IMR-90 (cell line): ENCODE measurements around the gene RHOD. TPM values are rescaled to one million over a fixed set of nuclear protein-coding genes. Genes with fewer than 3 reads are reported as not detected.

ENCODE experiments used
- ATAC-seq: fragments of 200-7000 bp; cut with Tn5 transposase; 2 replicates; pipeline ENCODE4 v1.9.1; 2020; ENCODE audit warnings: low read depth, mild to moderate bottlenecking, moderate library complexity
- BruUV-seq: library from RNA; stranded (reverse); fragments of 400-500 nt; replicated peaks from 2 replicates; lab custom pipeline; 2021; lab: Mats Ljungman, UMichigan
- CTCF ChIA-PET: fragments of 300-600 bp; formaldehyde crosslinking; extraction: SDS; loops from one replicate; lab custom pipeline; 2021; ENCODE audit warnings: antibody characterized with exemption; lab: Yijun Ruan, JAX
- POLR2A ChIA-PET: fragments of 300-600 bp; sonication (Branson Sonifier 250); formaldehyde crosslinking; loops from one replicate; lab custom pipeline; 2022; ENCODE audit warnings: antibody characterized with exemption; ENCODE audit not compliant: unreplicated experiment; lab: Charles Lee
- DNase-seq: peaks from one replicate; pipeline ENCODE4 v3.0.0; 2013
- H2AFZ ChIP-seq: replicated peaks from 2 replicates; pipeline ENCODE3; 2013; ENCODE audit warnings: low read length, mild to moderate bottlenecking; ENCODE audit not compliant: poor library complexity
- H2AK5ac ChIP-seq: 2 replicates; pipeline ENCODE4 v1.6.1; 2013; ENCODE audit warnings: low read depth, low read length, inconsistent platforms
- H2AK9ac ChIP-seq: replicated peaks from 2 replicates; pipeline ENCODE3; 2013; ENCODE audit warnings: mild to moderate bottlenecking, low read depth, low read length, moderate library complexity; ENCODE audit not compliant: poor library complexity
- H2BK120ac ChIP-seq: 2 replicates; pipeline ENCODE4 v1.6.1; 2013; ENCODE audit warnings: low read depth, low read length, inconsistent platforms
- H2BK15ac ChIP-seq: 3 replicates; pipeline ENCODE4 v1.6.1; 2013; ENCODE audit warnings: low read depth, low read length, inconsistent platforms
- H2BK20ac ChIP-seq: 2 replicates; pipeline ENCODE4 v1.6.1; 2013; ENCODE audit warnings: low read depth, mild to moderate bottlenecking, inconsistent platforms, low read length, moderate library complexity
- H2BK5ac ChIP-seq: 2 replicates; pipeline ENCODE4 v1.6.1; 2013; ENCODE audit warnings: mild to moderate bottlenecking, low read depth, low read length, inconsistent platforms; ENCODE audit not compliant: poor library complexity, severe bottlenecking
- H3K14ac ChIP-seq: replicated peaks from 2 replicates; pipeline ENCODE4 v1.6.1; 2013; ENCODE audit warnings: low read depth, low read length, inconsistent platforms
- H3K18ac ChIP-seq: 2 replicates; pipeline ENCODE4 v1.6.1; 2013; ENCODE audit warnings: low read depth, low read length, control low read depth
- H3K23ac ChIP-seq: 2 replicates; pipeline ENCODE4 v1.6.1; 2013; ENCODE audit warnings: low read depth, low read length, inconsistent platforms
- H3K27ac ChIP-seq: 2 replicates; pipeline ENCODE4 v1.5.1; 2013; ENCODE audit warnings: mild to moderate bottlenecking, control low read depth, low read length; ENCODE audit not compliant: insufficient read depth
- H3K27me3 ChIP-seq: 2 replicates; pipeline ENCODE4 v1.6.1; 2013; ENCODE audit warnings: low read length; ENCODE audit not compliant: control insufficient read depth, insufficient read depth
- H3K36me3 ChIP-seq: 2 replicates; pipeline ENCODE4 v1.6.1; 2013; ENCODE audit warnings: low read length, mixed read lengths; ENCODE audit not compliant: control insufficient read depth, insufficient read depth
- H3K4ac ChIP-seq: 2 replicates; pipeline ENCODE4 v1.6.1; 2013; ENCODE audit warnings: low read depth, low read length, inconsistent platforms
- H3K4me1 ChIP-seq: 2 replicates; pipeline ENCODE4 v1.6.1; 2013; ENCODE audit warnings: low read length, mixed read lengths; ENCODE audit not compliant: control insufficient read depth, insufficient read depth
- H3K4me2 ChIP-seq: 2 replicates; pipeline ENCODE4 v1.6.1; 2013; ENCODE audit warnings: low read depth, mild to moderate bottlenecking, control low read depth, low read length, moderate library complexity
- H3K4me3 ChIP-seq: 2 replicates; pipeline ENCODE4 v1.5.1; 2013; ENCODE audit warnings: low read depth, mild to moderate bottlenecking, control low read depth, low read length, moderate library complexity; ENCODE audit not compliant: insufficient read depth
- H3K56ac ChIP-seq: 2 replicates; pipeline ENCODE4 v1.6.1; 2013; ENCODE audit warnings: low read length, inconsistent platforms; ENCODE audit not compliant: insufficient read depth; ENCODE audit errors: extremely low read depth
- H3K79me1 ChIP-seq, 2 experiments: 2 replicates each; pipeline ENCODE4 v1.6.1; 2013; ENCODE audit warnings: low read length in 2 of 2, inconsistent platforms in 1 of 2, low read depth in 1 of 2
- H3K9ac ChIP-seq: 2 replicates; pipeline ENCODE4 v1.6.1; 2013; ENCODE audit warnings: low read depth, low read length, control low read depth
- H3K9me1 ChIP-seq: 2 replicates; pipeline ENCODE4 v1.6.1; 2013; ENCODE audit warnings: low read length, inconsistent platforms; ENCODE audit not compliant: insufficient read depth
- H3K9me3 ChIP-seq: 2 replicates; pipeline ENCODE4 v1.6.1; 2013; ENCODE audit warnings: low read length; ENCODE audit not compliant: control insufficient read depth, insufficient read depth
- H4K20me1 ChIP-seq: 2 replicates; pipeline ENCODE4 v1.6.1; 2013; ENCODE audit warnings: low read length, inconsistent platforms; ENCODE audit not compliant: insufficient read depth
- H4K5ac ChIP-seq: 2 replicates; pipeline ENCODE4 v1.6.1; 2013; ENCODE audit warnings: mild to moderate bottlenecking, low read depth, low read length, control low read depth
- H4K8ac ChIP-seq, 2 experiments: 2 replicates each; pipeline ENCODE4 v1.6.1; 2013; ENCODE audit warnings: low read depth in 2 of 2, low read length in 2 of 2, control low read depth in 1 of 2, inconsistent platforms in 1 of 2
- H4K91ac ChIP-seq: 2 replicates; pipeline ENCODE4 v1.6.1; 2013; ENCODE audit warnings: low read depth, low read length, inconsistent platforms; ENCODE audit not compliant: insufficient read depth
- WGBS, 2 experiments: methylation state at CpG; one replicate each; pipeline versions ENCODE4 v1.1.5 to v1.1.7; 2013; ENCODE audit warnings: missing lambda C conversion rate in 2 of 2; ENCODE audit not compliant: insufficient read length in 1 of 2; ENCODE audit errors: extremely low coverage in 2 of 2; 5-methylcytosine and 5-hydroxymethylcytosine counted together
- dilution Hi-C: fragments of 300-500 bp; cut with HindIII; formaldehyde crosslinking; loops from one replicate; pipeline ENCODE4 v1.14.3; 2018; ENCODE audit warnings: low sequenced_read_pairs; ENCODE audit not compliant: unreplicated experiment
- in situ Hi-C: fragments of 300-500 bp; cut with MboI; formaldehyde crosslinking; loops from 3 replicates; pipeline ENCODE4 v1.14.3; 2019; ENCODE audit warnings: low sequenced_read_pairs, inconsistent platforms, mixed read lengths
- intact Hi-C: fragments of 100-400 bp; cut with micrococcal nuclease; formaldehyde crosslinking; loops from 2 replicates; pipeline ENCODE4 v1.10.0; 2022
- polyA plus RNA-seq, 3 experiments: library from polyadenylated mRNA; depleted of rRNA; stranded (reverse); fragments of >200 nt; gene quantifications; 2 replicates each; pipeline ENCODE4 v1.2.3, GENCODE V29; 2012; ENCODE audit warnings: low replicate concordance in 1 of 3
- total RNA-seq: library from RNA; depleted of rRNA; stranded (reverse); fragments of >200 nt; gene quantifications from 2 replicates; pipeline ENCODE4 v1.2.3, GENCODE V29; 2012
- TF ChIP-seq, protein P1 (sequence below): fragments of 150-350 bp; IDR thresholded peaks from 2 replicates; pipeline ENCODE4 v1.6.1; 2016; ENCODE audit warnings: low read depth, mild to moderate bottlenecking, low read length, moderate library complexity, borderline replicate concordance

RHOD gene
- total and polyA plus RNA-seq, 2 of the 4 experiments (the other 2 are of a cell fraction) = 4.7 to 10.9 TPM

DNA sequence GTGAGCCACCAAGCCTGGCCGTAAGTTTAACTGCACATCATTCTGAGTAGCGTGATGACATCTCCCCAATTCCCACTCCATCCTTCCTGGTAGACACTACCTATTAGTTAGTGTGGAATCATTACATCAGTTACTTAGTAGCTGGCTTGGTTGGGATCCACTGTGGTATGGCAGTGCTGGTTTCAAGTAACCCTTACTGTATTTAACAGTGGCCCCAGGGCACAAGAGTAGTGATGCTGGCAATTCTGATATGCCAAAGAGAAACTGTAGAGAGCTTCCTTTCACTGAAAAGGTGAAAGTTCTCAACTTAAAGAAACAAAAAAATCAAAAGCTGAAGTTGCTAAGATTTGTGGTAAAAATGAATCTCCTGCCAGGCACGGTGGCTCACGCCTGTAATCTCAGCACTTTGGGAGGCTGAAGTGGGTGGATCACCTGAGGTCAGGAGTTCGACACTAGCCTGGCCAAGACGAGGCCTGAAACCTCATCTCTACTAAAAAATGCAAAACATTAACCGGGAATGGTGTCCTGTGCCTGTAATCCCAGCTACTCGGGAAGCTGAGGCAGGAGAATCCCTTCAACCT is 27.2 kb downstream of the RHOD start:
- BruUV-seq = no TSS peak
- CTCF ChIA-PET = no interaction called here
- no peaks in the 10 kb centered on the region for H3K27me3 ChIP-seq
- H2BK5ac ChIP-seq = no peak overlapping the region
- in situ Hi-C loops = loop anchor here (10.0 kb wide), 1 partner anchor 231 kb away; no protein-coding TSS in a partner anchor
- intact Hi-C loops = loop anchor here (5.0 kb wide), 1 partner anchor 158 kb away; no protein-coding TSS in a partner anchor
- no peak overlapping the region for H3K9ac ChIP-seq
- H3K4ac ChIP-seq = no peak overlapping the region
- 0 out of 2 replicates have a peak overlapping the region, but pooled peaks have one; percentile 16 for H2AK5ac ChIP-seq
- H3K23ac ChIP-seq = no peak overlapping the region
- H2BK20ac ChIP-seq = no peak overlapping the region
- no peaks in the 10 kb centered on the region for H3K79me1 ChIP-seq
- H3K4me1 ChIP-seq = no peaks in the 10 kb centered on the region; the same call in 1 of the 2 replicates
- no peak overlapping the region for H2AFZ ChIP-seq
- no peak overlapping the region for H4K5ac ChIP-seq
- dilution Hi-C loops = no loop called here
- H3K27ac ChIP-seq = no peak overlapping the region
- no peaks in the 10 kb centered on the region for H4K20me1 ChIP-seq
- no peak overlapping the region for H4K91ac ChIP-seq
- H3K18ac ChIP-seq = no peak overlapping the region
- H3K4me2 ChIP-seq = no peak overlapping the region
- 82% methylated on average over 5 of the region's 8 CpGs; no CpG with 5 or more reads in 1 of the 2 experiments for WGBS, 2 experiments
- no peak for ATAC-seq
- H3K4me3 ChIP-seq = no peak overlapping the region
- no peaks in the 10 kb centered on the region for H3K36me3 ChIP-seq
- no peak overlapping the region for H3K14ac ChIP-seq
- H4K8ac ChIP-seq = no peak overlapping the region
- H3K56ac ChIP-seq = no peak overlapping the region
- POLR2A ChIA-PET = interaction anchor here (0.6 kb wide), 1 partner anchor 20 kb away, joined by 4 read pairs; no protein-coding TSS in a partner anchor
- no peak overlapping the region for H2BK15ac ChIP-seq
- DNase-seq = no peak
- TF ChIP-seq, protein P1, sequence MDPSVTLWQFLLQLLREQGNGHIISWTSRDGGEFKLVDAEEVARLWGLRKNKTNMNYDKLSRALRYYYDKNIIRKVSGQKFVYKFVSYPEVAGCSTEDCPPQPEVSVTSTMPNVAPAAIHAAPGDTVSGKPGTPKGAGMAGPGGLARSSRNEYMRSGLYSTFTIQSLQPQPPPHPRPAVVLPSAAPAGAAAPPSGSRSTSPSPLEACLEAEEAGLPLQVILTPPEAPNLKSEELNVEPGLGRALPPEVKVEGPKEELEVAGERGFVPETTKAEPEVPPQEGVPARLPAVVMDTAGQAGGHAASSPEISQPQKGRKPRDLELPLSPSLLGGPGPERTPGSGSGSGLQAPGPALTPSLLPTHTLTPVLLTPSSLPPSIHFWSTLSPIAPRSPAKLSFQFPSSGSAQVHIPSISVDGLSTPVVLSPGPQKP = no peak
- peak overlapping the region; percentile 55 for H2AK9ac ChIP-seq
- H2BK120ac ChIP-seq = no peak overlapping the region
- H3K9me3 ChIP-seq = no peaks in the 10 kb centered on the region
- no peaks in the 10 kb centered on the region for H3K9me1 ChIP-seq
